ENCODE results near the gene PCSK1. TPM values are rescaled to one million over a fixed set of nuclear protein-coding genes. Genes with fewer than 3 reads are reported as not detected.

Gene PCSK1
- total and polyA plus RNA-seq, 2 of the 8 experiments (the other 6 are each of a cell fraction or from before 2014, with no cell fraction given) = 1.3 to 3.2 TPM

- TF ChIP-seq CBX8 (IDR thresholded peaks at IDR 0.05; ENCODE audit: borderline replicate concordance, low read depth, low read length) = no peak
- no peak for TF ChIP-seq EGR1 (IDR thresholded peaks at IDR 0.05; ENCODE audit: borderline replicate concordance, low read depth, low read length)
These were observed 24.1 kb downstream of the PCSK1 start (continued) for GRCh38 chr5:96408841-96409538.

Data from H1 (cell line).